GM23248 (cell line): ENCODE results near the gene CERT1. TPM values are rescaled to one million over a fixed set of nuclear protein-coding genes. Genes with fewer than 3 reads are reported as not detected.
"Not testable (repeated sequence)": the region's sequence is repeated elsewhere in the genome, so short reads cannot be mapped to it uniquely, and the experiment has no call there.

Experiments used
- DNase-seq: peaks from one replicate; pipeline ENCODE4 v3.0.0-alpha.2; 2015
- H2AFZ ChIP-seq: fragments of 200-600 bp; sonication (generic); 2 replicates; pipeline ENCODE4 v1.6.1; 2016; ENCODE audit warnings: antibody characterized with exemption
- H3F3A ChIP-seq: fragments of 200-600 bp; sonication (generic); 2 replicates; pipeline ENCODE4 v1.6.1; 2016; ENCODE audit warnings: mild to moderate bottlenecking, antibody characterized with exemption, mixed run types; ENCODE audit not compliant: insufficient read depth
- H3K27ac ChIP-seq: fragments of 200-600 bp; sonication (generic); 2 replicates; pipeline ENCODE4 v1.5.1; 2016; ENCODE audit warnings: mild to moderate bottlenecking
- H3K27me3 ChIP-seq: fragments of 200-600 bp; sonication (generic); replicated peaks from 2 replicates; pipeline ENCODE4 v1.6.1; 2016; ENCODE audit warnings: mild to moderate bottlenecking; ENCODE audit not compliant: insufficient read depth
- H3K36me3 ChIP-seq: fragments of 200-600 bp; sonication (generic); 2 replicates; pipeline ENCODE4 v1.6.1; 2016; ENCODE audit warnings: low read depth, mild to moderate bottlenecking
- H3K4me1 ChIP-seq: fragments of 200-600 bp; sonication (generic); 2 replicates; pipeline ENCODE4 v1.6.1; 2016; ENCODE audit warnings: mild to moderate bottlenecking; ENCODE audit not compliant: insufficient read depth
- H3K4me2 ChIP-seq: fragments of 200-600 bp; sonication (generic); one replicate; pipeline ENCODE4 v1.6.1; 2016; ENCODE audit warnings: mild to moderate bottlenecking; ENCODE audit not compliant: unreplicated experiment
- H3K4me3 ChIP-seq: fragments of 200-600 bp; sonication (generic); 2 replicates; pipeline ENCODE4 v1.5.1; 2016; ENCODE audit warnings: mild to moderate bottlenecking
- H3K79me2 ChIP-seq: fragments of 200-600 bp; sonication (generic); 2 replicates; pipeline ENCODE4 v1.6.1; 2016; ENCODE audit warnings: mild to moderate bottlenecking; ENCODE audit not compliant: insufficient read depth
- H3K9ac ChIP-seq: fragments of 200-600 bp; sonication (generic); 2 replicates; pipeline ENCODE4 v1.6.1; 2016; ENCODE audit warnings: mild to moderate bottlenecking
- H3K9me2 ChIP-seq: fragments of 200-600 bp; sonication (generic); 2 replicates; pipeline ENCODE4 v1.6.1; 2016; ENCODE audit warnings: mixed run types, mild to moderate bottlenecking, moderate library complexity; ENCODE audit not compliant: insufficient read depth
- H3K9me3 ChIP-seq: fragments of 200-600 bp; sonication (generic); one replicate; pipeline ENCODE4 v1.6.1; 2017; ENCODE audit warnings: low read depth
- H4K20me1 ChIP-seq: fragments of 200-600 bp; sonication (generic); 2 replicates; pipeline ENCODE4 v1.6.0; 2016; ENCODE audit not compliant: insufficient read depth
- EZH2 ChIP-seq: fragments of 200-600 bp; sonication (generic); IDR thresholded peaks from 2 replicates; pipeline ENCODE4 v1.6.1; 2018; ENCODE audit warnings: antibody characterized with exemption, mild to moderate bottlenecking; ENCODE audit not compliant: insufficient read depth, poor library complexity, severe bottlenecking
- EZH2phosphoT487 ChIP-seq: fragments of 200-600 bp; sonication (generic); IDR thresholded peaks from 2 replicates; pipeline ENCODE4 v1.6.1; 2018; ENCODE audit warnings: antibody characterized with exemption, moderate library complexity, mild to moderate bottlenecking, low read depth; ENCODE audit not compliant: insufficient read depth
- WGBS, 2 experiments: methylation state at CpG; one replicate each; pipeline ENCODE4 v1.1.6; 2015 to 2017; ENCODE audit warnings: low lambda C conversion rate in 2 of 2, low coverage in 1 of 2; ENCODE audit errors: missing lambda C conversion rate in 2 of 2; 5-methylcytosine and 5-hydroxymethylcytosine counted together
- in situ Hi-C: fragments of 300-500 bp; cut with MboI; formaldehyde crosslinking; loops from 2 replicates; pipeline ENCODE4 v1.15.0; 2020
- polyA plus RNA-seq: library from polyadenylated mRNA; unstranded; fragments of >200 nt; fragmentation: Nextera tagmentation; extraction: Ambion mirVana; gene quantifications from 2 replicates; pipeline ENCODE4 v1.2.1, GENCODE V29; 2016
- total RNA-seq: library from RNA; depleted of rRNA; stranded (reverse); fragments of >200 nt; shearing (Covaris generic); gene quantifications from 2 replicates; pipeline ENCODE4 v1.2.3, GENCODE V29; 2014

CERT1 gene
- total and polyA plus RNA-seq, 2 experiments from 2014 or later: 15.2 to 17.3 TPM

DNA sequence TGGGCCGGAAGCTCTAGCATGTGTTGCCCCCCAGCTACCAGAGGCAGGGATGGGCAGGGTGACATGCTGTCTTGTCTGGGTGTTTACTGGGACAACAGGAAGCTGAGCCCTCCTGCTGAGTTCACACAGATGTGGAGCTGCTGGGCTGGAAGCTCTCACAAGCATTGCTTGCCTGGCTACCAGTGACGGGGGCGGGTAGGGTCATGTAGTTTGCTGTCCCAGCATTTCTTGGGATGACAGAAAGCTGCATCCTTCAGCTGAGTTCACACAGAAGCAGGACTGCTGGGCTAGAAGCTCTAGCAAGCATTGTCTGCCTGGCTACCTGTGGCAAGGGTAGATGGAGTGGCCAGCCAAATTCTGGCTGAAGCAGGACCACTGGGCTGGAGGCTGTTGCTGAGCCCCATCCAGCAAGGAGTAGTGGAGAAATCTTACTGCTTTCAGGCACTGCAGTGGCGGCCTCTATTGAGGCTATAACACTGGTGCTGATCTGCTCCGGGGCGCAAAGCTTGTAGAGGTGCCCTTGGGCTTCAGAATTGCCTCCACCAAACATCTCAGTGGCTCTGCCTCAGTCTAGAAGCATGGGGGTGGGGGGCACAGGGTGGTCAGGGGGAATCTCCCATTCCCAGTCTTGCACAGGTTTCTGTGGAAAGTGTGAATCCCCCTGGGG, 25.4 kb upstream of the CERT1 start:
- WGBS, 2 experiments: 96 to 97% methylated on average over 6 of the region's 6 CpGs
- Histone ChIP-seq H2AFZ (no peak overlapping the region), H3K4me2 (no peak overlapping the region), H3K9me2 (no peaks in the 10 kb centered on the region), H3K4me3 (no peak overlapping the region), H3K9ac (no peak overlapping the region), H3K36me3 (peaks cover 9% of the 10 kb centered on the region), H3K9me3 (peaks cover 6% of the 10 kb centered on the region), H3K27ac (no peak overlapping the region), H3K4me1 (peaks cover 13% of the 10 kb centered on the region; the same call in 1 of the 2 replicates), H3K79me2 (peaks cover 95% of the 10 kb centered on the region), H3F3A (peaks cover 35% of the 10 kb centered on the region), H4K20me1 (no peaks in the 10 kb centered on the region), H3K27me3 (no peaks in the 10 kb centered on the region)
- TF ChIP-seq EZH2 (no peak), EZH2phosphoT487 (no peak)
- no peak for DNase-seq
- in situ Hi-C loops: no loop called here

DNA sequence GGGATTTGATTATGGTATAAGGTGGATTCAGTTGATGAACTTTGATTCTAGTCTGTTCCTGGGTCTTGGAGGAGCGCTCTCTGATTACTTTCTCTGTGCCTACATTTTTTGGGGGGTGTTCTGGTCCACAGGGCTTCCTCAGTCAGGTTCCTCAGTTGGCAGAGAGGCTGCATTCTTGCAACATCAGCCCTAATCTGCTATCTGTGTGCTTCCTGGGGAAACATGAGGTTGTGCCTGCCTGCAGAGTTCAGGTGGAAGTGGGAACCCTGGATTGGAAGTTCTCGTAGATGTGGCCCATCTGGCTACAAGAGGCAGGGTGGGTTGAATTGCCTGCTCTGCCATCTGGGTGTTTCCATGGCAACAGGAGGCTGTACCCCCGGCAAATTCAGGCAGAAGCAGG, 24.7 kb upstream of the CERT1 start:
- Histone ChIP-seq H3K27me3 (no peaks in the 10 kb centered on the region), H3F3A (peaks cover 35% of the 10 kb centered on the region), H3K79me2 (peaks cover 95% of the 10 kb centered on the region), H3K4me1 (peaks cover 13% of the 10 kb centered on the region; the same call in 1 of the 2 replicates), H3K9ac (no peak overlapping the region), H3K4me2 (no peak overlapping the region), H3K9me3 (peaks cover 6% of the 10 kb centered on the region), H3K4me3 (no peak overlapping the region), H2AFZ (no peak overlapping the region), H3K27ac (no peak overlapping the region), H4K20me1 (no peaks in the 10 kb centered on the region), H3K9me2 (no peaks in the 10 kb centered on the region), H3K36me3 (peaks cover 9% of the 10 kb centered on the region)
- DNase-seq: no peak
- WGBS, 2 experiments: 79 to 87% methylated on average over 3 of the region's 3 CpGs
- in situ Hi-C loops: no loop called here
- TF ChIP-seq EZH2: no peak
- no peak for TF ChIP-seq EZH2phosphoT487

DNA sequence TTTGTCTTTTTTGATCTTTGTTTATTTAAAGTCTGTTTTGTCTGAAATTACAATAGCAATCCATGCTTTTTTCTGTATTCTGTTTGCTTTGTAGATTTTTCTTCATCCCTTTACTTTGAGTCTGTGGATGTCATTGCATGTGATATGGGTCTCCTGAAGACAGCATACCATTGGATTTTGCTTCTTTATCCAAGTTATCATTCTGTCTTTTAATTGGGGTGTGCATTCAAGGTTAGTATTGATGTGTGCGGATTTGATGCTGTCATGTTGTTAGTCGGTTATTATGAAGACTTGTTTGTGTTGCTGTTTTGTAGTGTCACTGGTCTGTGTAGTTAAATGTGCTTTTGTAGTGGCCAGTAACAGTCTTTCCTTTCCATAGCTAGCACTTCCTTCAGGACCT, 23.3 kb upstream of the CERT1 start:
- peaks cover 93% of the 10 kb centered on the region for H3K79me2 ChIP-seq
- WGBS, 2 experiments: 95 to 100% methylated on average over 2 of the region's 2 CpGs
- TF ChIP-seq EZH2 (no peak), EZH2phosphoT487 (no peak)
- no peaks in the 10 kb centered on the region for H4K20me1 ChIP-seq
- no peak overlapping the region; the same call in 1 of the 2 replicates for H3K27ac ChIP-seq
- in situ Hi-C loops: no loop called here
- peaks cover 9% of the 10 kb centered on the region for H3K36me3 ChIP-seq
- no peak overlapping the region for H3K4me2 ChIP-seq
- peaks cover 35% of the 10 kb centered on the region for H3F3A ChIP-seq
- H3K9me3 ChIP-seq: peaks cover 6% of the 10 kb centered on the region
- DNase-seq: no peak
- no peak overlapping the region for H3K9ac ChIP-seq
- H3K4me1 ChIP-seq: peaks cover 13% of the 10 kb centered on the region; the same call in 1 of the 2 replicates
- H2AFZ ChIP-seq: no peak overlapping the region
- H3K27me3 ChIP-seq: no peaks in the 10 kb centered on the region
- H3K9me2 ChIP-seq: no peaks in the 10 kb centered on the region
- no peak overlapping the region for H3K4me3 ChIP-seq

DNA sequence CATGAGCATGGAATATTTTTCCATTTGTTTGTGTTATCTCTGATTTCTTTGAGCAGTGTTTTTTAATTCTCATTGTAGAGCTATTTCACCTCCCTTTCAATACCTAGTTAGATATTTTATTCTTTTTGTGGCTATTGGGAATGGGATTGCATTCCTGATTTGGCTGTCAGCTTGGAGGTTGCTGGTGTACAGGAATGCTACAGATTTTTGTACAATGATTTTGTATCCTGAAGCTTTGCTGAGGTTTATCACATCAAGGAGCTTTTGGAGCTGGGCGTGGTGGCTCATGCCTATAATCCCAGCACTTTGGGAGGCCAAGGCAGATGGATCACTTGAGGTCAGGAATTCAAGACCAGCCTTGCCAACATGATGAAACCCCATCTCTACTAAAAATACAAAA, 22.3 kb upstream of the CERT1 start:
- H4K20me1 ChIP-seq, H3K9me3 ChIP-seq, H3K4me2 ChIP-seq, H3K36me3 ChIP-seq, H3K9me2 ChIP-seq, H3K4me3 ChIP-seq, H3K9ac ChIP-seq, H2AFZ ChIP-seq, H3K27me3 ChIP-seq, in situ Hi-C loops: not testable (repeated sequence)
- peak overlapping the region; percentile 40 for H3K27ac ChIP-seq
- peaks cover 35% of the 10 kb centered on the region for H3F3A ChIP-seq
- H3K4me1 ChIP-seq: peaks cover 13% of the 10 kb centered on the region; the same call in 1 of the 2 replicates
- 75 to 80% methylated on average over 1 of the region's 1 CpG for WGBS, 2 experiments
- H3K79me2 ChIP-seq: peaks cover 93% of the 10 kb centered on the region
- peak; percentile 62 for DNase-seq
